OCI-LY3 (cell line): ENCODE data around the gene PRSS33.

Experiments
- H2AFZ ChIP-seq: fragments of 200-600, 300-600 bp; shearing (Covaris generic); 2 replicates; pipeline ENCODE4 v1.6.0; 2014; ENCODE audit warnings: antibody characterized with exemption, low read depth, low read length
- H3K27ac ChIP-seq: fragments of 200-600, 300-600 bp; sonication (generic); 2 replicates; pipeline ENCODE4 v1.5.1; 2014; ENCODE audit warnings: mild to moderate bottlenecking, low read length, moderate library complexity, mixed read lengths
- H3K27me3 ChIP-seq: fragments of 200-600, 300-600 bp; sonication (generic); 2 replicates; pipeline ENCODE4 v1.6.1; 2014; ENCODE audit warnings: low read depth, low read length, mixed read lengths
- H3K36me3 ChIP-seq: fragments of 200-600, 300-600 bp; sonication (generic); replicated peaks from 2 replicates; pipeline ENCODE3; 2014; ENCODE audit warnings: low read depth, low read length, mixed read lengths
- H3K4me1 ChIP-seq: fragments of 300-600, 200-600 bp; sonication (generic); 2 replicates; pipeline ENCODE4 v1.6.1; 2014; ENCODE audit warnings: low read length, mixed read lengths
- H3K4me2 ChIP-seq: fragments of 200-600, 300-600 bp; sonication (generic); 2 replicates; pipeline ENCODE4 v1.6.1; 2014; ENCODE audit warnings: low read length, mixed read lengths
- H3K4me3 ChIP-seq: fragments of 300-600, 200-600 bp; sonication (generic); 2 replicates; pipeline ENCODE4 v1.5.1; 2014; ENCODE audit warnings: antibody characterized with exemption, mild to moderate bottlenecking, low read length, moderate library complexity
- H3K79me2 ChIP-seq: fragments of 300-600, 200-600 bp; shearing (Covaris generic); 2 replicates; pipeline ENCODE4 v1.6.1; 2014; ENCODE audit warnings: mild to moderate bottlenecking, low read length, mixed read lengths
- H3K9ac ChIP-seq: fragments of 300-600, 200-600 bp; shearing (Covaris generic); 2 replicates; pipeline ENCODE4 v1.6.0; 2014; ENCODE audit warnings: mild to moderate bottlenecking, low read length, moderate library complexity
- H3K9me3 ChIP-seq: fragments of 200-600, 300-600 bp; shearing (Covaris generic); 2 replicates; pipeline ENCODE4 v1.6.1; 2014; ENCODE audit warnings: low read length, mixed read lengths; ENCODE audit not compliant: insufficient read depth
- H4K20me1 ChIP-seq: fragments of 200-600, 300-600 bp; sonication (generic); 2 replicates; pipeline ENCODE4 v1.6.1; 2016; ENCODE audit warnings: low read length, mixed read lengths; ENCODE audit not compliant: insufficient read depth
- CTCF ChIP-seq: fragments of 200-600, 300-600 bp; sonication (generic); IDR thresholded peaks from 2 replicates; pipeline ENCODE4 v1.5.1; 2014; ENCODE audit warnings: antibody characterized with exemption, low read length, low read depth
- EZH2phosphoT487 ChIP-seq: fragments of 200-600 bp; shearing (Covaris generic); IDR thresholded peaks from 2 replicates; pipeline ENCODE4 v1.6.1; 2018; ENCODE audit warnings: antibody characterized with exemption, mixed run types, low read depth

PRSS33 gene

GRCh38 chr16:2769675-2770056, 17.7 kb downstream of the PRSS33 start:
- no peak overlapping the region for H2AFZ ChIP-seq
- no peak overlapping the region for H3K4me2 ChIP-seq
- peaks cover 63% of the 10 kb centered on the region for H4K20me1 ChIP-seq
- H3K4me3 ChIP-seq, result no peak overlapping the region
- no peak overlapping the region for H3K27ac ChIP-seq
- no peaks in the 10 kb centered on the region for H3K9me3 ChIP-seq
- no peaks in the 10 kb centered on the region for H3K27me3 ChIP-seq
- peaks cover 74% of the 10 kb centered on the region for H3K36me3 ChIP-seq
- TF ChIP-seq EZH2phosphoT487 (no peak), CTCF (no peak)
- H3K9ac ChIP-seq, result no peak overlapping the region
- no peaks in the 10 kb centered on the region for H3K4me1 ChIP-seq
- peaks cover 76% of the 10 kb centered on the region for H3K79me2 ChIP-seq

DNA sequence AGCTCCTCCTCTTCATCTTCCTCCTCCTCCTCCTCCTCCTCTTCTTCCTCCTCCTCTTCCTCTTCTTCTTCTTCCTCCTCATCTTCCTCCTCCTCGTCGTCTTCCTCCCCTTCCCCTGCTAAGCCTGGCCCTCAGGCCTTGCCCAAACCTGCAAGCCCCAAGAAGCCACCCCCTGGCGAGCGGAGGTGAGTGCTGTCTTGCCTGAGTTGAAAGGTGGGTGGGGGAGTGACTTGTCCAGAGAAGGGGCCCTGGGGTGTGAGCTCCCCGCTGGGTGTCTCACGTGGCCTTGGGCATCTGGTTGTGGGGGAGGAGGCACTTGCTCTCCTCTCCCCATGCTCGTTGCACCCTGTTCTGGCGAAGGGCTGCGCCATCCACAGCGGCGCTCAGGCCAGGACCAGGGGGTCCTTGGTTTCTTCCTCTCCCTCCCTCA, 18.2 kb downstream of the PRSS33 start:
- Histone ChIP-seq H3K9me3 (no peaks in the 10 kb centered on the region), H2AFZ (no peak overlapping the region), H3K79me2 (peaks cover 81% of the 10 kb centered on the region), H3K4me2 (no peak overlapping the region), H4K20me1 (peaks cover 68% of the 10 kb centered on the region), H3K36me3 (peaks cover 80% of the 10 kb centered on the region), H3K4me3 (no peak overlapping the region), H3K27ac (no peak overlapping the region), H3K27me3 (no peaks in the 10 kb centered on the region), H3K9ac (no peak overlapping the region), H3K4me1 (no peaks in the 10 kb centered on the region)
- TF ChIP-seq EZH2phosphoT487 (no peak), CTCF (no peak)

GRCh38 chr16:2768403-2769089, 18.8 kb downstream of the PRSS33 start:
- Histone ChIP-seq H3K9ac (no peak overlapping the region), H3K36me3 (peaks cover 83% of the 10 kb centered on the region), H3K4me1 (no peaks in the 10 kb centered on the region), H3K4me2 (no peak overlapping the region), H3K27me3 (no peaks in the 10 kb centered on the region), H3K9me3 (no peaks in the 10 kb centered on the region), H3K4me3 (no peak overlapping the region), H3K27ac (no peak overlapping the region), H2AFZ (no peak overlapping the region), H3K79me2 (peaks cover 86% of the 10 kb centered on the region), H4K20me1 (peaks cover 73% of the 10 kb centered on the region)
- no peak for TF ChIP-seq CTCF
- no peak for TF ChIP-seq EZH2phosphoT487

GRCh38 chr16:2767891-2768290, 19.5 kb downstream of the PRSS33 start:
- Histone ChIP-seq H3K9ac (no peak overlapping the region), H3K79me2 (peaks cover 89% of the 10 kb centered on the region), H3K9me3 (no peaks in the 10 kb centered on the region), H3K4me2 (no peak overlapping the region), H3K27me3 (no peaks in the 10 kb centered on the region), H3K4me3 (no peak overlapping the region), H4K20me1 (peaks cover 77% of the 10 kb centered on the region), H3K27ac (no peak overlapping the region), H2AFZ (no peak overlapping the region), H3K36me3 (peaks cover 85% of the 10 kb centered on the region), H3K4me1 (no peaks in the 10 kb centered on the region)
- TF ChIP-seq EZH2phosphoT487, result no peak
- no peak for TF ChIP-seq CTCF
